Activated naive CD4-positive, alpha-beta T cell treated with anti-CD3 and anti-CD28 coated beads, Interleukin-2, amount 10 ng/mL, durations not matched to agents 7 days and 5 days (primary cell): ENCODE data around the gene SMIM30.
"Not testable (repeated sequence)": the region's sequence is repeated elsewhere in the genome, so short reads cannot be mapped to it uniquely, and the experiment has no call there.

Experiments used
- CTCF ChIA-PET: fragments of 350-600 bp; sonication (Branson Sonifier 250); formaldehyde crosslinking; loops from one replicate; lab custom pipeline; 2021; ENCODE audit warnings: antibody characterized with exemption; lab: Charles Lee
- DNase-seq: peaks from one replicate; pipeline ENCODE4 v3.0.0-alpha.2; 2020
- H3K27ac Mint-ChIP-seq: one replicate; pipeline ENCODE4 v1.8.0; 2021; ENCODE audit warnings: mild to moderate bottlenecking, moderate library complexity, mixed read lengths
- H3K27me3 Mint-ChIP-seq: one replicate; pipeline ENCODE4 v1.8.0; 2021; ENCODE audit warnings: mild to moderate bottlenecking, mixed read lengths
- H3K36me3 Mint-ChIP-seq: one replicate; pipeline ENCODE4 v1.8.0; 2021; ENCODE audit warnings: mixed read lengths
- H3K4me1 Mint-ChIP-seq: one replicate; pipeline ENCODE4 v1.8.0; 2021; ENCODE audit warnings: mixed read lengths
- H3K4me3 Mint-ChIP-seq: one replicate; pipeline ENCODE4 v1.8.0; 2021; ENCODE audit warnings: mild to moderate bottlenecking, moderate library complexity, mixed read lengths
- H3K9me3 Mint-ChIP-seq: one replicate; pipeline ENCODE4 v1.8.0; 2021; ENCODE audit warnings: mixed read lengths

The SMIM30 gene, protein sequence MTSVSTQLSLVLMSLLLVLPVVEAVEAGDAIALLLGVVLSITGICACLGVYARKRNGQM

DNA sequence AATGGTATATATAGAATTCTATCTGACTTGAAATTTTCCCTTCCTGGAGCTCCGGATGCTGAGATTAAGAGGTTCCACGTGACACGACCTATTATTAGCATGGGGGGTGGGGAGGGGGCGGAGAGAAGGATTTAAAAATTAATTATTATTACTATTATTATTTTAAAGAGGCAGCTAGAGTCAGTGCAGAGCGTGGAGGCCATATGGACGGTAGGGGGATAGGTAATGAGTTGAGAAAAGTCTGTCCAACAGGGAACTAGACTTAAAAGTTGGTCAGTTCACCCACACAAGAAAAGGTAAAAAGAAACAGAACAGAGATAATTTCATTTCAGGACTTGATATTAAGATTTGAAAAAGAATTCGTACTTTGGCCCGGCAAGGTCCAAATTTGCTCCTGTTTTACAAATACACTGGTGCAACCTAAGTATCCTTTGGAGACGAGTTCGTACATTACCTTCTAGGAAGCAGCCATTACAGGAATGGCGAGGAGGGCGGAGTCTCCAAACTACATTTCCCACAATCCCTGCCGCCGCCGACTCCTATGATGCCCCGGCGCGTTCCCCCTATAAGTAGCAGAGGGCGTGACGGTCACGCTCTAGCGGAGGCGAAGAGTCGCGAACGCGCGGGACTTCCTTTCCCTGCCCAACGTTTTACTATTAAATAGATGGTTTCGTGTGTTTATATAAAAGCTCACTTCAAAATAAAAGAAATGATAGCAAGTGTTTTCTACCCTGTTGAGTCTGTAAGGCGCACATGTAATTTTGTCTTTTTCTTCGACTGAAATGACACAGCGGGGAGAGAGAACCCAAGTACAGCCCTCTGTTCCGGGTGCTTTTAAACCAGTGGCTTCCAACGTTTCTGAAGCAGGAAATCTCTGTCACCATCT is at the start of gene SMIM30:
TSS of gene SMIM30 (minus strand) at position 481 of the 886 bp plus-strand sequence. CDS start 976 bp downstream, outside the sequence.
- CTCF ChIA-PET: no interaction called here
- DNase-seq: peak; percentile 93
- Mint-ChIP-seq H3K4me1 (peaks cover 28% of the 10 kb centered on the region), H3K36me3 (peaks cover 6% of the 10 kb centered on the region), H3K9me3 (no peaks in the 10 kb centered on the region), H3K27ac (peak within 1 kb of the TSS; percentile 90), H3K4me3 (peak within 1 kb of the TSS; percentile 86), H3K27me3 (no peaks in the 10 kb centered on the region)

DNA sequence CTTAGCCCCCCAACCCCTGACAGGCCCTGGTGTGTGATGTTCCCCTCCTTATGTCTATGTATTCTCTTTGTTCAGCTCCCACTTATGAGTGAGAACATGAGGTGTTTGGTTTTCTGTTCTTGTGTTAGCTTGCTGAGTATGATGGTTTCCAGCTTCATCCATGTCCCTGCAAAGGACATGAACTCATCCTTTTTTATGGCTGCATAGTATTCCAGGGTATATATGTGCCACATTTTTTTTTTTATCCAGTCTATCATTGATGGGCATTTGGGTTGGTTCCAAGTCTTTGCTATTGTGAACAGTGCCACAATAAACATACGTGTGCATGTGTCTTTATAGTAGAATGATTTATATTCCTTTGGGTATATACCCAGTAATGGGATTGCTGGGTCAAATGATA is 47.8 kb upstream of the SMIM30 start:
- H3K36me3 Mint-ChIP-seq, H3K4me3 Mint-ChIP-seq, H3K9me3 Mint-ChIP-seq, H3K4me1 Mint-ChIP-seq, CTCF ChIA-PET, H3K27me3 Mint-ChIP-seq, DNase-seq, H3K27ac Mint-ChIP-seq: not testable (repeated sequence)

DNA sequence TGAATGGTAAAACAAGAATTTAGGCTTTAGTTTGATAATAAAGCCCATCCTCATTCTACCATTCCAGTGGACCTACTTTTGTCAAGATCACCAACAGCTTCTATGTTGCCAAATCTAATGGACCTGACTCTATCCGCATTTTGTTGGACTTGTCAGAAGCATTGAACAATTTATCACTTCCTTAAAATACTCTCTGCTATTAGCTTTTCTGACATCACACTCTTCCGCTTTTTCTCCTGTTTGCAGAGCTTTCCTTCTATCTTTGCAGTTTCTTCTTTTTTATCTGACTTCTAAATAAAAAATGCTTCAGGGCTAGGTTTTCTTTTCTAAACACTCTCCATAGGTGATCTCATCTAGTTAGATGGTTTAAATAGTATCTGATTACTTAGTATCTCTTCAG is 42.7 kb upstream of the SMIM30 start:
- CTCF ChIA-PET: interaction anchor here (1.8 kb wide), 1 partner anchor 261 kb away, joined by 6 read pairs; no protein-coding TSS in a partner anchor
- no peak overlapping the region for H3K27ac Mint-ChIP-seq
- no peak for DNase-seq
- H3K9me3 Mint-ChIP-seq: no peaks in the 10 kb centered on the region
- no peak overlapping the region for H3K4me3 Mint-ChIP-seq
- no peaks in the 10 kb centered on the region for H3K4me1 Mint-ChIP-seq
- no peaks in the 10 kb centered on the region for H3K36me3 Mint-ChIP-seq
- H3K27me3 Mint-ChIP-seq: peaks cover 5% of the 10 kb centered on the region

DNA sequence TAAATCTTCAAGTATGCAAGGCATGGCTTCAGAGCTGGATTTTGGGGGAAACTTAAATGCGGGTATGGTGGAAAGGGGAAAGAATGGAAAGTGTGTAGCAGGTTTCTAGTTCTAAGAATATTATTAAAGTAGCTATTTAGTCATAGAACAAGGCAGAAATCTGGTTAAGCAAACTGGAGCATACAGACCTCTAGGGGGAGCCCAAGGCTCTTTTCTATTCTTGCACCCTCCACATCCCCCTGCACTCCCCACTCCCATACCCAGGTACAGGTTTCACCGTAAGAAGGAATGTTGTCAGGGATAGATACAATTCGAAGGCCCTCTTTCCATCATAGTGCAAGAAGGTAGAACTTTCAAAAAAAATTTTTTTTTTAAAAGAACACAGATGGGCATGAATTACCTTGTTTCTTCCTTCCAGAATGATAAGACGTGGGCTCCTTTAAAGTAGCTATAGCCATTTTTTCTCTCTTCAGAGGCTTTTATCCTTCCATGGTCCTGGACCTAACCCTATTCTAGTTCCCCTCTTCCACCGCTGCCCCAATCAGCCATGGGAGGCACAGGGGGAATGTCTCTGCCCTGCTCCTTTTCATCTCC is 41.5 kb upstream of the SMIM30 start:
- peak; percentile 22 for DNase-seq
- no peaks in the 10 kb centered on the region for H3K9me3 Mint-ChIP-seq
- H3K4me3 Mint-ChIP-seq: no peak overlapping the region
- H3K4me1 Mint-ChIP-seq: no peaks in the 10 kb centered on the region
- CTCF ChIA-PET: interaction anchor here (0.6 to 1.8 kb wide), 9 partner anchors 8 to 610 kb away, joined by 3 to 6 read pairs (median 3); no protein-coding TSS in a partner anchor
- H3K36me3 Mint-ChIP-seq: no peaks in the 10 kb centered on the region
- H3K27ac Mint-ChIP-seq: no peak overlapping the region
- H3K27me3 Mint-ChIP-seq: peaks cover 5% of the 10 kb centered on the region

DNA sequence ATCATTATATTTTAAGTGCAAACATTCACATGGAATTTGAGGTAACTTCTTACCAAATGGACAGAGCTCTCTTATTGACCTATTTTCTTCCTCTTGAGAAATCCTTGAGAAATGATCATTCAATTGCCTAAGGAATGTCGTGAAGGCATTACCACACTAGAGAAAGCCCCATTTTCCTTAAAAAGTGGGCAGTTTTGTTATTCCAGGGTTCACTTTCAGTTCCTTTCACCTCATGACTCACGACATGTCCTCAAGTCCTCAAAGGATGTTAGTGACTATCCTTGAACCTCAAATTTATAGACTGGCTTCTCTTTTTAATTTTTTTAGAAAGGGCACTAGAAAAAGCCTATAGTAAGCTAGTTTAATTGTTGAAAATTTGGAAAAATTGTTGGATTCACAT is 40.4 kb upstream of the SMIM30 start:
- Mint-ChIP-seq H3K27ac (no peak overlapping the region), H3K4me1 (no peaks in the 10 kb centered on the region), H3K9me3 (no peaks in the 10 kb centered on the region), H3K27me3 (peaks cover 5% of the 10 kb centered on the region), H3K4me3 (no peak overlapping the region), H3K36me3 (no peaks in the 10 kb centered on the region)
- CTCF ChIA-PET: interaction anchor here (1.3 to 1.5 kb wide), 2 partner anchors 10 to 33 kb away, joined by 3 to 5 read pairs; no protein-coding TSS in a partner anchor
- DNase-seq: no peak

DNA sequence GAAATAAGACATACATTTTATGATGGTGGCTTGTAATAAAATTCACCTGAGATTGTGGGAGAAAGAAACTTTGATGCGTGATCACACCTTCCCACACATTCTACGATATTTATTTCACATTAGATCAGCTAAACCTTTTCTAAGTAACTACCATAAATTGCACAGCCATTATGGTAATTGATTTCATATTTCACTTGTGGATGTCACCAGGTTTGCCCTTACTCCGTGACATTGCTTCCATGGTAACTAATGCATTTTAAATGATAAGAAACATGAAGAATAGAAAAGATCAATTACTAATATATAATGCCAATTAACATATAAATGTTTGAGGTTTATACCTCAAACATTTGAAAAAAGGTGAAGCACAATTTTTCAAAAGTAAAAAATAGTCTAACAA is 35.8 kb upstream of the SMIM30 start:
- Mint-ChIP-seq H3K4me3 (no peak overlapping the region), H3K27ac (no peak overlapping the region), H3K4me1 (no peaks in the 10 kb centered on the region), H3K36me3 (no peaks in the 10 kb centered on the region), H3K27me3 (peaks cover 1% of the 10 kb centered on the region), H3K9me3 (no peaks in the 10 kb centered on the region)
- CTCF ChIA-PET: no interaction called here
- no peak for DNase-seq

DNA sequence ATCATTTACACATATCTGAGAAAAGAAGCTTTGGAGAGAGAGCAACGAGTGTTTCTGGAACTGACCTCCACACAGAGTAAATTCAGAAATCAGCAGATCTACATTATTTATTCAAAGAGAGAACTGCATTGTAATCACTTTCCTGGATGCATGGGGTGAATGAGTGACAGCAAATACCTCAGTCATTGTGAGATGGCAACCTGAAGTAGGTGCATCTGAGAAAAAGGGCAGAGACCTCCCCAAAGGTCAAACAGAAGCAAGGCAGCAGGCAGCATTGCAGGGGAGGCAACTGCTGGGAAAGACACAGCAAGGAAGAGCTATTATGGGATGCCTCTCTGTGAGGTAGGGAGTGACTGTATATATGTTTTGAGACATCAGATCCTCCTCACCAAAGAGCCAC is 26.5 kb upstream of the SMIM30 start:
- H3K36me3 Mint-ChIP-seq: no peaks in the 10 kb centered on the region
- H3K4me1 Mint-ChIP-seq: no peaks in the 10 kb centered on the region
- H3K9me3 Mint-ChIP-seq: no peaks in the 10 kb centered on the region
- no peak overlapping the region for H3K27ac Mint-ChIP-seq
- CTCF ChIA-PET: no interaction called here
- H3K27me3 Mint-ChIP-seq: peaks cover 5% of the 10 kb centered on the region
- no peak overlapping the region for H3K4me3 Mint-ChIP-seq
- no peak for DNase-seq

DNA sequence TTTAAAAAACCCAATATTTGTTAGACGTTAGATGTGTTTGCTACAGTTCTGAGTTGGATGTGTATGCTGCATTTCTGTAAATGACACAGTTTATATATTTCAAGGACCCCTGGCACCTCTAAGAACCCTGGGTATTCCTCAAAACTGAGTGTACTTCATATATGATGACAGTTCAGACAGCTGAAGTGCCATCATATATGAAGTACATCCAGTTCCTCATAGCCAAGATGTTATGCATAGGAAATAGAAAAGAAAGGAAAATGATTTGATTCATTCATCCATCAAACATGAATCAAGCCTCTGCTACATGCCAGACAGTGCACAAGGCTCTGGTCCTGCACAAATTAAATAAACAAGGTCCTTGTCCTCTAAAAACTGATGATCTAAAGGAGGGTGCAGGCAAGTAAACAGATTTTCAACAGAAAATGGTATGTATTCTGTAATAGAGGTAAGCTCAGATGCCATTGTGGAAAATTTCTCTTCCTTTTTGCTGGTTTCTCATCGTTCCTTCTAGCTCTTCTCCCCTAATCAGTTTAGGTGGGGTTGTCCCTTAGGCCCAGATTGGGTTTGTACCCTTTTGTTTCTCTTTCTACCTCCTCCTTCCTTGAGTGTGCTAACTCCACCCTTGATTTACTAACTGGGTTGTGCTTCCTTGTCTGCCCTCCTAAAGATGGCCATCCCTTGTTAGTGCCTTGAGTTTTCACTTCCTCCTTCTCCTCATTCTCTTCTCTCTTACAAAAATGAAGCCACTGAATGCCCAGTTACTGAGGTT is 25.3 kb upstream of the SMIM30 start:
- H3K27me3 Mint-ChIP-seq: no peaks in the 10 kb centered on the region
- no peaks in the 10 kb centered on the region for H3K36me3 Mint-ChIP-seq
- DNase-seq: no peak
- H3K27ac Mint-ChIP-seq: no peak overlapping the region
- no peaks in the 10 kb centered on the region for H3K9me3 Mint-ChIP-seq
- H3K4me1 Mint-ChIP-seq: no peaks in the 10 kb centered on the region
- CTCF ChIA-PET: no interaction called here
- no peak overlapping the region for H3K4me3 Mint-ChIP-seq

DNA sequence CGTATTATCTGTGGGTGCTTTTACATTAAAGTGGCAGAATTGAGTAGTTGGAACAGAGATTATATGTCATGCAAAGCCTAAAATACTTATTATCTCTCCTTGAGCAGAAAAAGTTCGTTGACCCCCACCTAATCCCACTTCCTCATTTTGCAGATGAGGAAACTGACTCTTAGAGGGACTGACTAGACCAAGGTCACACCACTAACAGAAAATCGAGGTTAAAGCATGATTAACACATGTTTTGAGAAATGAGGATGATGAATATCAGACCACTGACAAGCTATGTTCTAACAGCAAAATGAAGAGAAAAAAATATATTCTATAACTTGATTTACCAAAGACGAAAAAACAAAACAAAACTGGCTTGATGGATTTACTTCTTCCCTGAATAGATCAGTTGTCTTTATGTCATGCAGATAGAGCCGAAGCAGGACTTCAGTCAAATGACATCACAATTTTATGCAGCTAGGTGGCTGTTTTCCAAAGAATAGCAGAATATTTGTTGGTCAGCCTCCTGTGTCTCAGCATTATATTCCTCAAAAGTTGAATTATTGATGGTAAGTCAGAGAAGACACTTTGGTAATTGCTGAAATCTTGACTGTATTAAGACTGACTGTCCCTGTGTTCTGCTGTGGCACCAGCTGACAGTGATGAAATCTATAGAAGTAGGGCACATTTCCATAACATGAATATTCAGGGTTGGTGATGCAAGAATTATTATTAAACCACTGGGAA is 24.2 kb upstream of the SMIM30 start:
- Mint-ChIP-seq H3K36me3 (no peaks in the 10 kb centered on the region), H3K27ac (no peak overlapping the region), H3K4me3 (no peak overlapping the region), H3K4me1 (no peaks in the 10 kb centered on the region), H3K27me3 (no peaks in the 10 kb centered on the region), H3K9me3 (no peaks in the 10 kb centered on the region)
- CTCF ChIA-PET: no interaction called here
- no peak for DNase-seq

DNA sequence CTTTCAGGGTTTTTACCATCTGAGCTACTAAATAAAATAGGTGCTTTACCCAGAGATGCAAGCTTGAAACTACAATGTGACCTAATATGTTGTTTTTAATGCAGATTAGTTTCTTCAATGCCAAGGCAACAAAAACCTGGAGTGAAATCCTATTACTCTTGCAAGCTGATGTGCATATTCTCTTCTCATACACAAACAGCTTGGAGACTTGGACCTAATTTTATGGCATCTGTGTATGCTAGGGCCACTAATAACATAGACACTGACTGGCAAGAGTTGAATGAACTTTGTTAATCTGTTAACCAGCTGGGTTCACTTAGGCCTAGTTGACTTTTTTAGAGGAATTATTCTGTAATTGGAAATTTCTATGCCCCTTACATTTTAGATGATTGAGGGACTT is 23.4 kb upstream of the SMIM30 start:
- H3K4me1 Mint-ChIP-seq: no peaks in the 10 kb centered on the region
- CTCF ChIA-PET: no interaction called here
- DNase-seq: no peak
- H3K27ac Mint-ChIP-seq: no peak overlapping the region
- no peaks in the 10 kb centered on the region for H3K9me3 Mint-ChIP-seq
- H3K27me3 Mint-ChIP-seq: no peaks in the 10 kb centered on the region
- no peak overlapping the region for H3K4me3 Mint-ChIP-seq
- no peaks in the 10 kb centered on the region for H3K36me3 Mint-ChIP-seq

DNA sequence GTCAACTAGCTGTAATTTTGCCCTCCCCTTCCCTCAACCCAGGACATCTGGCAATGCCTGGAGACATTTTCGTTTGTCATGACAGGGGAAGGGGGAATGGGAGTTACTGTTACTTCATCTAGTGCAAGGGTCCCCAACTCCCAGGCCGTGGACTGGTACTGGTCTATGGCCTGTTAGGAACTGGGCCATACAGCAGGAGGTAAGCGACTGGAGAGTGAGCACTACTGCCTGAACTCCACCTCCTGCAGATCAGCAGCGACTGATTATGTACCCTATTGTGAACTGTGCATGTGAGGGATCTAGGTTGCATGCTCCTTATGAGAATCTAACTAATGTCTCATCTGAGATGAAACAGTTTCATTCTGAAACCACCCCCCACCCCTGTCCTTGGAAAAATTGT is 22.6 kb upstream of the SMIM30 start:
- H3K36me3 Mint-ChIP-seq: no peaks in the 10 kb centered on the region
- H3K9me3 Mint-ChIP-seq: no peaks in the 10 kb centered on the region
- H3K27ac Mint-ChIP-seq: no peak overlapping the region
- no peaks in the 10 kb centered on the region for H3K27me3 Mint-ChIP-seq
- DNase-seq: no peak
- no peaks in the 10 kb centered on the region for H3K4me1 Mint-ChIP-seq
- CTCF ChIA-PET: no interaction called here
- H3K4me3 Mint-ChIP-seq: no peak overlapping the region

DNA sequence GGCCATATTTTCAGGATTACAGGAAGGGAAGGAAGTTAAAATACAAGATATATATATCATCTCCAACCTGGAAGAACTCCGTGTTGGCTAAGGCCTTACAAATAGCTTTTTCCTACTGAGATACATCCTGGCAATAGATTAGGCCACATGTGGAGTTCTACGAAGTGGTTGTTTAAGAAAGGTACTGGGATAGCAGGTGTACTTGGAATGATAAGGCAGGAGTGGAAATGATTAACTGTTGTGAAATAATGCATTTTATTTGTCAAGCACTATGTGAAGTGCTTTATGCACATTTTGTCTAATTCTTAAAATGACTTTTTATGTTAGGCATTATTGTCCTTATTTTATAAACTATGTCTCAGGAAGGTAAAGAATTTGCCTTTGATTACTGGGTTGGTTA is 18.9 kb upstream of the SMIM30 start:
- DNase-seq: no peak
- H3K9me3 Mint-ChIP-seq: no peaks in the 10 kb centered on the region
- no peak overlapping the region for H3K4me3 Mint-ChIP-seq
- H3K4me1 Mint-ChIP-seq: no peaks in the 10 kb centered on the region
- H3K27ac Mint-ChIP-seq: no peak overlapping the region
- CTCF ChIA-PET: no interaction called here
- no peaks in the 10 kb centered on the region for H3K27me3 Mint-ChIP-seq
- H3K36me3 Mint-ChIP-seq: no peaks in the 10 kb centered on the region

DNA sequence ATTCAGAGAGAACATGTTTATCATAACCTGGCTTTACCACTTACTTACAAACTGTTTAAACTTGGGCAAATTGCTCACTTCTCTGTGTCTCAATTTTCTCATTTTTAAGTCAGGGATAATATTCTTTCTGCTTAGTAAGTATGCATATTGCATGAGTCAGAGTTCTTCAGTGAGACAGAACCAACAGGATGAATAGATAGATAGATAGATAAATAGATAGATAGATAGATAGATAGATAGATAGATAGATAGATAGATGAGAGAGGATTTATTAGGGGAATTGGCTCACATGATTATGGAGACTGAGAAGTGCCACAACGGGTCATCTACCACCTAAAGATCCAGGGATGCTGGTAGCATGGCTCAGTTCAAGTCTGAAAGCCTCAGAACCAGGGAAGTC is 15.7 kb upstream of the SMIM30 start:
- H3K27me3 Mint-ChIP-seq: no peaks in the 10 kb centered on the region
- DNase-seq: no peak
- no peaks in the 10 kb centered on the region for H3K4me1 Mint-ChIP-seq
- no peaks in the 10 kb centered on the region for H3K36me3 Mint-ChIP-seq
- no peak overlapping the region for H3K27ac Mint-ChIP-seq
- CTCF ChIA-PET: no interaction called here
- H3K9me3 Mint-ChIP-seq: no peaks in the 10 kb centered on the region
- no peak overlapping the region for H3K4me3 Mint-ChIP-seq

DNA sequence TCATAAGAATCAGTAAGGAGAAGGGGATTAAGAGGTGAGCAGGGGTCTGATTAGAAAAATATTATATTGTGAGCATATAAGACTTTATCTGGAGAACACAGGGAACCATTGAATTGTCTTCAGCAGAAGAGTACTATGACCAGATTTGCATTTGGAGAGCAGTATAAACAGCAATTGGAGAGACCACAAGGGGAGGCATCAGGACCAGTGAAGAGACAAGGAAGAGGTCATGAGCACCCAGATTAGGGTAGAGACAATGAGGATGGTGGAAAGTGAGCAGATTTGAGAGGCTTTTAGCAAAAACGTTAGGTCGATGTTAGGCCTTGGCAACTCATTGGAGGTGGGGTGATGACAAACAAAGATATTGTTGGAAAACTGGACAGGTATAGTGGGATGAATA is 13.0 kb upstream of the SMIM30 start:
- Mint-ChIP-seq H3K9me3 (no peaks in the 10 kb centered on the region), H3K36me3 (no peaks in the 10 kb centered on the region), H3K27ac (no peak overlapping the region), H3K4me3 (no peak overlapping the region), H3K27me3 (no peaks in the 10 kb centered on the region), H3K4me1 (no peaks in the 10 kb centered on the region)
- DNase-seq: no peak
- CTCF ChIA-PET: interaction anchor here (0.9 kb wide), 1 partner anchor 28 kb away, joined by 3 read pairs; no protein-coding TSS in a partner anchor
